GM23338 (cell line): ENCODE measurements around the gene TOMM7. TPM values are rescaled to one million over a fixed set of nuclear protein-coding genes. Genes with fewer than 3 reads are reported as not detected.
A peak's percentile ranks its signal among the peaks of the same experiment; 100 is the strongest.

ENCODE experiments used
- ATAC-seq: fragments of 200-7000 bp; cut with Tn5 transposase; 3 replicates; pipeline ENCODE4 v1.9.1; 2020
- DNase-seq: peaks from one replicate; pipeline ENCODE4 v3.0.0-alpha.2; 2015; ENCODE audit warnings: low spot score
- H2AFZ ChIP-seq: fragments of 200-600 bp; sonication (generic); 2 replicates; pipeline ENCODE4 v1.8.0; 2016; ENCODE audit warnings: antibody characterized with exemption, mild to moderate bottlenecking, moderate library complexity
- H3F3A ChIP-seq: fragments of 200-600 bp; sonication (generic); replicated peaks from 2 replicates; pipeline ENCODE4 v1.8.0; 2017; ENCODE audit warnings: antibody characterized with exemption, mixed run types, low read depth
- H3K27ac ChIP-seq: fragments of 200-600 bp; sonication (generic); 2 replicates; pipeline ENCODE4 v1.6.1; 2016; ENCODE audit warnings: low read depth
- H3K27me3 ChIP-seq: fragments of 200-600 bp; sonication (generic); 2 replicates; pipeline ENCODE4 v1.8.0; 2016; ENCODE audit warnings: mild to moderate bottlenecking, mixed run types, moderate library complexity; ENCODE audit not compliant: insufficient read depth
- H3K36me3 ChIP-seq: fragments of 200-600 bp; sonication (generic); 2 replicates; pipeline ENCODE4 v1.8.0; 2016; ENCODE audit warnings: mild to moderate bottlenecking; ENCODE audit not compliant: insufficient read depth
- H3K4me1 ChIP-seq: fragments of 200-600 bp; sonication (generic); 2 replicates; pipeline ENCODE4 v1.8.0; 2016; ENCODE audit warnings: mild to moderate bottlenecking, moderate library complexity; ENCODE audit not compliant: insufficient read depth
- H3K4me2 ChIP-seq: fragments of 200-600 bp; sonication (generic); 2 replicates; pipeline ENCODE4 v1.7.1; 2017; ENCODE audit warnings: mixed run types
- H3K4me3 ChIP-seq: fragments of 200-600 bp; sonication (generic); 2 replicates; pipeline ENCODE4 v1.6.1; 2016; ENCODE audit warnings: mixed run types
- H3K79me2 ChIP-seq: fragments of 200-600 bp; sonication (generic); replicated peaks from 2 replicates; pipeline ENCODE4 v1.8.0; 2017; ENCODE audit warnings: mild to moderate bottlenecking; ENCODE audit not compliant: insufficient read depth
- H3K9me2 ChIP-seq: fragments of 200-600 bp; sonication (generic); 2 replicates; pipeline ENCODE4 v1.8.0; 2017; ENCODE audit not compliant: insufficient read depth
- H4K20me1 ChIP-seq: fragments of 200-600 bp; sonication (generic); replicated peaks from 2 replicates; pipeline ENCODE4 v1.8.0; 2017; ENCODE audit warnings: mild to moderate bottlenecking; ENCODE audit not compliant: insufficient read depth
- H3K27ac Mint-ChIP-seq: 2 replicates; pipeline ENCODE4 v1.8.0; 2020; ENCODE audit warnings: inconsistent platforms, mild to moderate bottlenecking, moderate library complexity, mixed read lengths
- H3K27me3 Mint-ChIP-seq: 3 replicates; pipeline ENCODE4 v1.8.0; 2022; ENCODE audit warnings: low read depth, mild to moderate bottlenecking, moderate library complexity, mixed read lengths, inconsistent platforms; ENCODE audit not compliant: insufficient read depth, poor library complexity
- H3K36me3 Mint-ChIP-seq: 3 replicates; pipeline ENCODE4 v1.8.0; 2021; ENCODE audit warnings: low read depth, mild to moderate bottlenecking, inconsistent platforms, moderate library complexity, mixed read lengths
- H3K4me1 Mint-ChIP-seq: 3 replicates; pipeline ENCODE4 v1.8.0; 2020; ENCODE audit warnings: mild to moderate bottlenecking, inconsistent platforms, mixed read lengths
- H3K4me3 Mint-ChIP-seq: 3 replicates; pipeline ENCODE4 v1.8.0; 2021; ENCODE audit warnings: moderate library complexity, mild to moderate bottlenecking, inconsistent platforms, mixed read lengths
- H3K9me3 Mint-ChIP-seq: 3 replicates; pipeline ENCODE4 v1.8.0; 2020; ENCODE audit warnings: moderate library complexity, mild to moderate bottlenecking, inconsistent platforms, mixed read lengths
- CREB1 ChIP-seq: fragments of 250-450 bp; sonication (Bioruptor Pico); IDR thresholded peaks from 2 replicates; pipeline ENCODE4 v1.5.0; 2020; ENCODE audit warnings: low read depth, mild to moderate bottlenecking, moderate library complexity
- CTCF ChIP-seq, 2 experiments: fragments of 200-600 bp in 1 of 2; sonication (generic) in 1 of 2; conservative IDR thresholded peaks; 2 replicates each; pipeline versions ENCODE4 v1.5.1 to v1.6.1; 2016 to 2017; ENCODE audit warnings: antibody characterized with exemption in 2 of 2, low read depth in 2 of 2, mild to moderate bottlenecking in 2 of 2, moderate library complexity in 1 of 2
- ETS1 ChIP-seq: IDR thresholded peaks from 2 replicates; pipeline ENCODE4 v1.6.1; 2016; ENCODE audit warnings: antibody characterized with exemption
- EZH2 ChIP-seq: fragments of 200-600 bp; sonication (generic); IDR thresholded peaks from one replicate; pipeline ENCODE4 v1.8.0; 2017; ENCODE audit warnings: antibody characterized with exemption, mild to moderate bottlenecking, low read depth; ENCODE audit not compliant: unreplicated experiment
- EZH2phosphoT487 ChIP-seq: fragments of 200-600 bp; sonication (generic); IDR thresholded peaks from one replicate; pipeline ENCODE4 v1.8.1; 2018; ENCODE audit warnings: antibody characterized with exemption; ENCODE audit not compliant: unreplicated experiment
- JUNB ChIP-seq: IDR thresholded peaks from one replicate; pipeline ENCODE4 v1.6.1; 2016; ENCODE audit warnings: antibody characterized with exemption; ENCODE audit not compliant: unreplicated experiment
- NANOG ChIP-seq: IDR thresholded peaks from 2 replicates; pipeline ENCODE4 v1.6.1; 2016; ENCODE audit warnings: antibody characterized with exemption, borderline replicate concordance
- POLR2AphosphoS5 ChIP-seq: IDR thresholded peaks from 2 replicates; pipeline ENCODE4 v1.6.1; 2016; ENCODE audit warnings: antibody characterized with exemption, low read depth
- REST ChIP-seq: IDR thresholded peaks from one replicate; pipeline ENCODE4 v1.6.1; 2018; ENCODE audit warnings: antibody characterized with exemption; ENCODE audit not compliant: unreplicated experiment
- STAT1 ChIP-seq: IDR thresholded peaks from one replicate; pipeline ENCODE4 v1.6.1; 2016; ENCODE audit warnings: antibody characterized with exemption; ENCODE audit not compliant: unreplicated experiment
- ZNF114 ChIP-seq: fragments of 250-450 bp; sonication (Bioruptor Pico); IDR thresholded peaks from 2 replicates; pipeline ENCODE4 v1.5.0; 2020; ENCODE audit warnings: mild to moderate bottlenecking, moderate library complexity
- ZNF331 ChIP-seq: fragments of 250-450 bp; sonication (Bioruptor Pico); IDR thresholded peaks from 2 replicates; pipeline ENCODE4 v1.5.0; 2020; ENCODE audit warnings: low read depth, mild to moderate bottlenecking, moderate library complexity
- ZNF462 ChIP-seq: fragments of 250-450 bp; sonication (Bioruptor Pico); IDR thresholded peaks from 2 replicates; pipeline ENCODE4 v1.5.0; 2020; ENCODE audit warnings: mild to moderate bottlenecking, moderate library complexity
- polyA plus RNA-seq: library from polyadenylated mRNA; unstranded; fragments of >200 nt; fragmentation: Nextera tagmentation; extraction: Ambion mirVana; gene quantifications from 2 replicates; pipeline ENCODE4 v1.2.1, GENCODE V29; 2016
- total RNA-seq: library from RNA; depleted of rRNA; stranded (reverse); fragments of >200 nt; shearing (Covaris generic); gene quantifications from 2 replicates; pipeline ENCODE4 v1.2.3, GENCODE V29; 2014

Gene TOMM7
- total and polyA plus RNA-seq, 2 experiments from 2014 or later = 164 to 920 TPM

GRCh38 chr7:22842383-22842941 is 19.8 kb upstream of the TOMM7 start:
- Histone ChIP-seq H3K27ac (peak overlapping the region; percentile 75), H3K27me3 (no peaks in the 10 kb centered on the region), H3F3A (no peaks in the 10 kb centered on the region), H3K4me3 (no peak overlapping the region), H4K20me1 (no peaks in the 10 kb centered on the region), H3K4me2 (peak overlapping the region; percentile 31), H3K4me1 (peaks cover 16% of the 10 kb centered on the region), H3K79me2 (no peaks in the 10 kb centered on the region), H3K9me2 (no peaks in the 10 kb centered on the region), H3K36me3 (no peaks in the 10 kb centered on the region), H2AFZ (peak overlapping the region; percentile 0; the same call in 1 of the 2 replicates)
- Mint-ChIP-seq H3K4me1 (peaks cover 17% of the 10 kb centered on the region), H3K27ac (peak overlapping the region; percentile 85), H3K27me3 (peaks cover 8% of the 10 kb centered on the region), H3K36me3 (no peaks in the 10 kb centered on the region; the same call in 2 of the 3 replicates), H3K9me3 (peaks cover 7% of the 10 kb centered on the region; the same call in 1 of the 3 replicates), H3K4me3 (no peak overlapping the region)
- ATAC-seq (peak; percentile 35), DNase-seq (peak; percentile 35)
- TF ChIP-seq NANOG (no peak; the same call in 1 of the 2 replicates), STAT1 (no peak), ZNF331 (CRISPR knock-in tag) (no peak), CREB1 (CRISPR knock-in tag) (no peak), ZNF114 (CRISPR knock-in tag) (no peak), CTCF (conservative IDR thresholded peaks at IDR 0.05; ENCODE audit: low read depth in 2 of 2) (no peak), ZNF462 (CRISPR knock-in tag) (no peak), JUNB (no peak), REST (no peak), POLR2AphosphoS5 (no peak), EZH2phosphoT487 (no peak), ETS1 (no peak), EZH2 (no peak)
